GM12874 (cell line): ENCODE data around the gene CHRNA10.

ENCODE experiments used
- CTCF ChIP-seq: IDR thresholded peaks from 2 replicates; pipeline ENCODE4 v1.5.1; 2011; ENCODE audit warnings: low read depth, mild to moderate bottlenecking, control low read depth, low read length, moderate library complexity; ENCODE audit not compliant: insufficient read depth

CHRNA10 gene

GRCh38 chr11:3664032-3664630, 7.1 kb downstream of the CHRNA10 start:
- TF ChIP-seq CTCF: no peak

GRCh38 chr11:3662856-3663255, 8.3 kb downstream of the CHRNA10 start:
- TF ChIP-seq CTCF: no peak

GRCh38 chr11:3660960-3661359, 10.2 kb downstream of the CHRNA10 start:
- no peak for TF ChIP-seq CTCF

GRCh38 chr11:3659595-3660515, 11.3 kb downstream of the CHRNA10 start:
- no peak for TF ChIP-seq CTCF

GRCh38 chr11:3658252-3658651, 12.9 kb downstream of the CHRNA10 start:
- TF ChIP-seq CTCF: no peak

GRCh38 chr11:3655547-3655946, 15.6 kb downstream of the CHRNA10 start:
- no peak for TF ChIP-seq CTCF

GRCh38 chr11:3645552-3645951, 25.6 kb downstream of the CHRNA10 start:
- no peak for TF ChIP-seq CTCF
